MM.1S (cell line): ENCODE measurements around the gene CST9L.

Experiments used
- CTCF ChIP-seq: fragments of 300-600 bp; sonication (generic); IDR thresholded peaks from 2 replicates; pipeline ENCODE4 v1.5.1; 2016; ENCODE audit warnings: antibody characterized with exemption, low read length, mixed read lengths
- EZH2 ChIP-seq: fragments of 300-600 bp; sonication (generic); optimal IDR thresholded peaks from 2 replicates; pipeline ENCODE3; 2017; ENCODE audit warnings: low read depth, mild to moderate bottlenecking, antibody characterized with exemption, low read length, mixed read lengths

DNA sequence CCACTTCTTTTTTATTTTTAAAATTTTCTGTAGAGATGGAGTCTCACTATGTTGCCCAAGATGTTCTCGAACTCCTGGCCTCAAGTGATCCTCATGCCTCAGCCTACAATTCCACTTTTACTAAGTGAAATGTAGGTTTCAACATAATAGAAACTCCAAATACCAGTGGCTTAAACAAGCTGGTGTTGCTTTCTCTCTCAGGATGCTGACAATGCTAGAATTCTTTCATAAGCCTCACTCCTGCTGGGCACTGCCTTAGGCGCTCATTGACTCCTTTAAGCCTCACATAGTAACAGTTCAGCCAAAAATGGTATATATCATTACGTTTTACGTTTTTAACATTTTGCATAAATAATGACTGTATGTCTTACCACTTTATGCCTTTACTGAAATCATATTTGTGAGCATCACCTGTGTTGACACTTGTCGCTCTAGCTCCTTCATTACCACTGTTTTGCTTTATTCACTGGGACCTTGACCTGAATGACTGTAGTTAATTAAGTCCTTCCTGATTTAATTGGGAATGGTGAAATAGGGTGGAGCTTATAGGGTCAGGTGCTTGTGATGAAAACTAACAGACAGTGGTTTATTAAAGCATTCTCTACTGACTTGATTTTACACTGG is 41.3 kb upstream of the CST9L start:
- TF ChIP-seq CTCF (no peak), EZH2 (no peak)
